Caki2 (cell line): ENCODE measurements around the gene CNTN3. TPM values are rescaled to one million over a fixed set of nuclear protein-coding genes. Genes with fewer than 3 reads are reported as not detected.

ENCODE experiments used
- DNase-seq: peaks from one replicate; pipeline ENCODE4 v3.0.0-alpha.2; 2015; ENCODE audit warnings: low read depth
- in situ Hi-C: cut with HindIII; loops from 2 replicates; pipeline ENCODE4 v1.10.0; 2016; ENCODE audit warnings: low sequenced_read_pairs, low pct_unique_long_range_greater_than_20kb, mixed read lengths
- total RNA-seq: library from RNA; depleted of rRNA; stranded (reverse); fragments of >200 nt; shearing (Covaris generic); gene quantifications from 2 replicates; pipeline ENCODE4 v1.2.3, GENCODE V29; 2014; ENCODE audit warnings: low replicate concordance

Gene CNTN3
- total RNA-seq, 1 experiment from 2014 or later = not detected

DNA sequence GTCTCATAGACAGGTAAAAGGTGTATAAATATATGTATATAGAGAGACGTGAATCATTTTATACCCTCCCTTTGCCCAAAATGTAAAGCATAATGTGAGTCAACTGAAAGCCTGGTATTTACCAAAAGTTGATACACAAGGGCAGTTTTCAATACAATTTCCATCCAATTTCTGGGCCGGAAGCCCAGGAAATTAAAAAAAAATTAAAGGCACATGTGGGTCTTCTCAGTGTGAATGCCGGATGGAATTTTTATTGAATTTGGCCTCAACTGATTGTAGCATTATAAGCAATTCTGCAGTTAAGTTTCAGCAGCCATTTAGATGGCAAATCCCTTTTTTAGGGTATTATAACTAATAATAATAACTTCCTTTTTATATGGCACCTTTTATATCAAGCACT is 3.3 kb upstream of the CNTN3 start:
- in situ Hi-C loops = no loop called here
- DNase-seq = no peak

DNA sequence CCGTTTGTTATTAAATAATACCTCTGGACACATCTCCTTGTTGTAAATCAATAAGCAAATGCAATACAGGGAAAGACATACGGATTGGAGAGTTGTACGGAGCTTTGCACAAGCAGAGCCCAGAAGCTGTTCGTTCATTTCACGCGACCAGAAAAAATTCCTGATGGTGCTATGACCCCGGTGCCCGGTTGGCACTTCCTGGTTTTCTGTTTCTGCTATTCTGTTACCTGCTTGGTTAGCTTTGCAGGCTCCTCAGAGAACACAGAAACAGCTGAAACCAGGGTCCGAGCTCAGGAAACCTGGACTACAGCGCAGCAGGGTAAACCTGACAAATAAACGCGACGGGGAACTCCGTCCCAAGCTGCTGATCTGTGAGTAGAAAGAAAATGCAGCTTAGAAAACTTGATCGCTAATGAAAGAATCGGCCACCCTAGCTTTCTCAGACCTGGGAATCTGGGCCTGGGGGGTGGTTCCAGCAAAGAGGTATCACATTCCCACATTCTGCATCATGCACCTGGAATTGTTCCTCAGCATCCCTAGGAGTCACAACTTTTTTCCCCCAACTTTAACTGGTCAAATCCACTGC is 845 bp downstream of the CNTN3 start:
- no peak for DNase-seq
- in situ Hi-C loops = no loop called here

DNA sequence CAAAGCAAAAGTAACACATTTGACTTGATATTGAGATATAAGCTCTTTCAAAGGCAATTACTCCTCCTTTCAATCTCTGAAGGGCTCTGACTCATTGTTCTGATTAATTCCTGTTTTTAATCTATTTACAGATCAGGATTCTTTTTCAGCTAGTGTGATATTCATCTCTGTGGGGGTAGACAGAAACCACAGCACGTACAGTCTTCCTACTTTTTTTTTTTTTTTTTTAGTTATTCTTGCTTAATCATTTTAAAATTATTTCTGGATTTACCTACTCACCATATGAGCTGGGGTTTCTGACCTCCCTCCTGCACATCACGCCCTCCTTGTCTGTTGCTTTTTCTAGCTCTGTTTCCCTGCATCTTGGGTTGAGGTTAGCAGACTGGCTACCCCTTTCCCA is 1.4 kb downstream of the CNTN3 start:
- in situ Hi-C loops = no loop called here
- DNase-seq = no peak

DNA sequence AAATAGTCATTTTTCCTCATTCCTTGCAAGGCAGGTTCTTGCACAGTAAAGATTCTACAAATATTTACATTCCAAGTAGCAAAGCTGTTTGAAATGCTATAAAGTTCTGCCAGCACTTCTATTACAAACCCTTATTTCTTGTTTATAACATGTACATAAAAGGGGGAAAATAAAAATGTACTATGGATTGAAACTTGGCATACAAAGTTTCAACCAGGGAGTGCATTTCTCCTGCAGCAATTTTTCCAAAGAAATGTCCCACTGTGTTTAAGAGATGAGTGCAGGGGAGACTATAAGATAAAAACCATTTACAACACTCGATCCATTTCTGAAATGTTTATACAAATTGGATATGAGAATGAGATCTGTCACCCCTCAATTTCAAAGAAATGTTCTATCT is 3.3 kb downstream of the CNTN3 start:
- in situ Hi-C loops = no loop called here
- no peak for DNase-seq

DNA sequence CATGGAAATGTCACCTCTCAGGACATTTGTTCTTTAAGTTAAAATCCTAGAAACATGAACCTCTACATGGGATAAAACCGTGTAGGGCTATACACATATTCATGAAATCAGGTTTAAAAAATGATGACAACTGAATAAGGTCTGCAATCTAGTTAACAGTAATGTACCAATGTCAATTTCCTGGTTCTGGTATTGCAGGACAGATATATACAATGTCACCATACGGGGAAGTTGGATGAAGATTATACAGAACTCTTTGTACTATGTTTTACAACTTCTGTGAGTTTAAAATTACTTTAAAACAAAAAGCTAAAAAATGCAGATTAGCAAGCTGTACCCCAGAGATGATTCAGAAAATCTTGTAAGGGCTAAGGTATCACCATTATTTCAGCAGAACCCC is 6.7 kb downstream of the CNTN3 start:
- no peak for DNase-seq
- in situ Hi-C loops = no loop called here

DNA sequence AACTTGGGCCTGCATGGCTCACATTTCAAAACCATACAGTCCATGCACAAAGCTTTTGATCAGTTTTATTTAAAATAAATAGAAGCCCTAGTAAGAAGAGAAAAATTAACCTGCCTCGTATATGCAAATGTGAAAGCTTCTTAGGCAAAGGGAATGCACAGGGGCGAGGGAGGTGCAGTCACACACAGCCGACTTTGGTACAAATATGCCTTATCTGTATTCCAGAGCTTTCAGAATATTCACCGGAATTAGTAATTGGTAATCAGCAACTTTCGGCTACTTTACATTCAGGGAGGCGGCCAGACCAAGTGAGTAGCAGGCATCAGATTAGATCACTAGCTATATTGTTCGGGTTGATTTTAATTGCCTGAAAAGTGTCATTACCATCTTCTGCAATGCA is 7.5 kb downstream of the CNTN3 start:
- DNase-seq = no peak
- in situ Hi-C loops = no loop called here

DNA sequence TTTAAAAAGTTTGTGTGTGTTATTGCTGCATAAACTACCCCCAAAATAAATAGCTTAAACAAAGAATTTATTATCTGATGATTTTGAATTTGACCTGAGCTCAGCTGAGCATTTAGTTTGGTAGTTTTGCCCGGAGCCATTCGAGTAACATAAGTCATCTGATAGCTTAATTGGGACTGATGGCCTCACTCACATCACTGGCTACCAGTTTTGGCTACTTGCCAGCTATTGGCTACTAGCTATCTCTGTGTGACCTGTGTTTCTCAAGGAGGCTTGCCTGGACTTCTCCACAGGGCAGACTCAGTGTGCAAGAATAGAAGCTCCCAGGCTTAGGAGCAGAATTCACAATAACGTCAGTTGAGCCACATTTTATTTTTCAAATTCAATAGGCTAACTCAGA is 9.0 kb downstream of the CNTN3 start:
- DNase-seq = no peak
- in situ Hi-C loops = no loop called here

DNA sequence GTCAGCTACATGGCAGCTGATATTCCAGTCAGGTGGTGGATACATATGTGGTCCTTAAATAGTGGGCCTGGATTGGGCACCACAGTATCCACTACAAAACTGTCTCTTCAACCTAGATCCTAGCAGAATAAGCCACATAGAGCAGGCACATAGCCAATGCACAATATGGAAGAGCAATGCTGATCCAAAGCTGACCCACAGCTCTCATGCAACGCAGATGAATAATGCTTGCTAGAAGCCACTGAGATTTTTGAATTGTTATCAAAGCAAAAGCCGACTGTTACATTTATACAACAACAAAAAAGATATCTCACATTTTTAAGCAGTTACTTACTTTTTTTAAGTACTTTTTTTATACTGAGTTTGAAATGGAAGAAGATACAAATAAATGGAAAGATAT is 11.2 kb downstream of the CNTN3 start:
- DNase-seq = no peak
- in situ Hi-C loops = no loop called here

DNA sequence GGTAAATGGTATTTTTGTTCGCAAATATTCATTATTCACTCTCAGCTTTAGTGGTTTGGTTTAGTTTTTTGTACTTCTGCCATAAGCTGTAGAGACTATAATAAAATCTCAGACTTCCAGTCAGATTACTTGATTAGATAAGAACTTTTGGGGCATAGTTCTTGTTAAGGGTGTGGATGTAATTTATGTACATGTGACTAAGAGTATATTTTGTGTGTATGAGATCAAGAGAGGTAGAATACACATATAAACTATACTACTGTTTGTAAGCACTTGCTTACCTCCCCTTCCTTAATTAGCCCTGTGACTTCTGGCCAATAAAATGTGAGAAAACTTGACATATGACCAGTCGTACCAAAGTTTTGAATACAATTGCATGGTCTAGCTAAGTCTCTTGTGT is 12.0 kb downstream of the CNTN3 start:
- in situ Hi-C loops = no loop called here
- DNase-seq = no peak

DNA sequence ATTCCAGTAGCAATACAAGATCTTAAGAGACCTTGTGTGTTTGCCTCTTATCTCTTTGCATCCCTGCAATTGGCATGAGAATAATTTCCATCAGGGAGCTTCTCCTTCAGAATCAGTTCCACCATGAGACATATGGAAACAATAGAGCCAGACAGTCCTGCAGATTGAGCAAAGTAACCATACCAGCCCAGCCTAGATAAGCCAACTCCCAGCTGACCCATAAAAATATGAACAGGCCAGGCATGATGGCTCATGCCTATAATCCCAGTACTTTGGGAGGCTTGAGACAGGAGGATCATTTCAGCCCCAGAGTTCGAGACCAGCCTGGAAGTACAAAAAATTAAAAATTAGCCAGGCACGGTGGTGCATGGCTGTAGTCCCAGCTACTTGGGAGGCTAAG is 12.7 kb downstream of the CNTN3 start:
- no peak for DNase-seq
- in situ Hi-C loops = no loop called here

DNA sequence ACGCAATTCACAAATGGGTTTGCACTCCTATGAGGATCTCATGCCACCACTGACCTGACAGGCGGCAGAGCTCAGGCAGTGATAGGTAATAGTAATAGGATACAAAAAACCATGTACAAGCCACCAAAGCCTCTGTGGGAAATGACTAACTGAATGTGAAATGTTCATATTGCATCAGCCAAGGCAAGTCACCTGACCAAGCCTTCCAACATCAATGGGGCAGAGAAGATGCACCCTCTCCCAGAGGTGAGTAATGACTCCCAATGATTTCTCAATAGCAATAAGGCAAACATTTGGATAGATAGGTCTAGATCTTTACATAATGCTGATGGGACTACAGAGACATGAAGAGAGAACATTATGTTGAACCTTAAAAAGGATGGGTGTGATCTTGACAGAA is 14.9 kb downstream of the CNTN3 start:
- DNase-seq = no peak
- in situ Hi-C loops = no loop called here

DNA sequence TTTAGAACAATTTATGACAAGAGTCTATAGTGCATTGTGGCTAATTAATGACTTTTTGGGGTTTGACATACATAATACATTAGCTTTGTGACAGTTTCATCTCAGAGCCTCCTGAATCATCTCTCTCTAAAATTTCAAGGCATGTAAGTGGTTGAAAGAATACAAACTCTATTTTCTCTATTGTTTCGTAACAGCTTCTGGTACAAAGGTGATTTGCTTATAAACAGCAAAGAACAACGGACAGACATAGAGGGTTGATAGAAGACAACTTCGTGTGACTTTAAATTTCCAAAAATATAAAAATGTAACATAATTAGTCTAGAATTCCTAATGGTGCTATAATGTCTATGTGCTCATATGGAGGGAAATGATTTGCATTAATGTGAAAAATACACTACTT is 21.3 kb downstream of the CNTN3 start:
- DNase-seq = no peak
- in situ Hi-C loops = no loop called here

DNA sequence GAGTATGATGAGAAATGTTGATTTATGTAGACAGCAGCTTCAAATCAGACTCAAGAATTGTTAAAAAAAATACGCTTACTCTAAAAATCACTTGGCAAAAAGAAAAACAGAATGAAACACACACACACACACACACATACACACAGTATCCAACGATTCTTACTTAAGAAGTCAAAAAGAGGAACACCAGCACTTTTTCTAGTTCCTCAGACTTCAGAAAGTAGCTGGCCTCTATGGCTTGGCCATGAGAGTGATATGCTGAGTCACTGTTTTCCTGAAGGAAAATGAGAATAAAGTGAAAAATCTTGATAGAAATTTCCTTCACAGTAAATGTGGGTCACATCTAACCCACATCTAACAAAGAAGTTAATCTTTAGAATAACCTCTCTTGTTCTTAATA is 22.1 kb downstream of the CNTN3 start:
- in situ Hi-C loops = no loop called here
- no peak for DNase-seq

DNA sequence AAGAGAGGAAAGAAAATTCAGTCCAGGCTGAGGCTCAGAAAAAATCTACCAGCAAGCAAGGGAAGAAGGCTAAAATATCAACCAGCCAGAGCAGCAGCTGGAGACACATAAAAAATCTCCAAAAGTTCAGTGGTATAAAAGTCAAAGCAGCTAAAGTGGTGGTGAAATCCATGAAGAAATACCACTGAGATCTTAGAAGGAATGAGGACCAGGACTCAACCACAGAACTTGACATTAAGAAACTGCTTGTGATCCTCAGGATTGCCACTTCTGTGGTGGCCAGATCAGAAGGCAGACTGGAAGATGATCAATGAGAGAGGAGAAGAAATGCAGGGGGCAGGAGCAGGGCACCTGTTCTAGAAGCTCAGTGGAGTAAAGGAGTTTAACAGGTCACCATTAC is 22.5 kb downstream of the CNTN3 start:
- no peak for DNase-seq
- in situ Hi-C loops = no loop called here

DNA sequence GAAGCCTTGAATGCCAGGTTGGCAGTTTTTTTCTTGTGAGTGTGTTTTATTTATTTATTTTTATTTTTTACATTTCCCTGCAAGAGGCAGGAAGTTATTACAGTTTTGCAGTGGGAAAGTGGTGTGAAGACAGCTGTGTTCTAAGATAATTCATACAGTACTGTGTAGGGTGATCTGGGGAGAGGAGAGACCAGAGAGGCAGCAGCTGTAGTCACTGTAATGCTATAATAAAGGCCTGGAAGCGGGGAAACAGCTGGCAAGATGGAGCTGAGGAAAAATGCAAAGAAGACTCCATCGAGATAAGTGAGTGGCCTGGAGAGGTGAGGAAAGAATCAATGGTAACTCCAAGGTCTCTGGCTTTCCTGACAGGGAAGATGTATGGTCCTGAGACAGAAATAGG is 23.1 kb downstream of the CNTN3 start:
- in situ Hi-C loops = no loop called here
- DNase-seq = no peak

DNA sequence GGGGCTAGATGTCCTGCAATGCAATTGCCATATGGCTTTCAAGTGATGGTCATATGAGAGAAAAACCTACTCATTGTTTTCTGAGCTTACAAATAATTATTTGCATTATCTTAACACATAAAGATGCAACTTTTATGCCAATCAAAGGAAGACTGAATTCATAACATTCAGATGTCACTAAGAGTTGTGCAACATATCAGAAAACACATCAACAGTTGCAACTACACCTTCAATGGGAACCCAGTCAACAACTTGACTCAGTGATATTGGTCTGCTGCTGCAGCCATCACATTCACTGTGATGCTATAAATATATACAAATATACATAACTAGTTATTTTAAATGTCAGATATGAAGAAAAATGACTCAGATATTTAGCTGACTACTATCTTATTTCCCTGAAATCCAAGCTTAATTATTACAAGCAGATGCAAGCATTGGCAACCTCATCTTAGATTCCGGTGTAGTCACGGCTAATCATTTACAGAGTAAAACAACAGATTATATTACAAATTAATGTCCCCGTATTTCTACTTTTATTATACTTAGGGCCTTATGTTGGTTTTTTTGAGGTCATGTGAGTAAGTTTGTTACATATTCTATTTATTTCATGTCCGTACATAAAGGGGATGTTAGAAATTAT is 23.7 kb downstream of the CNTN3 start:
- in situ Hi-C loops = no loop called here

DNA sequence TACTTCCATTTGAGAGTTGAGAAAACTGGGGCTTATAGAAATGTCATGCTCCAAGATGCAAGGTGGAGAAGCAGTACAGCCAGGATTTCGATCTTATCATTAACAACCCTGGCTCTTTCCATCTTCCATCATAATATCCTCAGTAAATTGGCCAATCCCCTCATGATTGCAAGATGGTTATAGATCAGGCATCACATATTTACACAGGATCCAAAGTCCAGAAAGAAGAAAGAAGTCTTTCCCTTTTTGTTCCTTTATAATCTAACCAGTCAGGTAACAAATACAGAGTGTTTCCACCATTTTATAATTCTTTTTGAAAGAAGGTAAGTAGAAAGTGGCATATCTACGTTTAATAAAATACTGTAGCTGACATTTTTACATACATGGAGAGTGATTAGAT is 29.7 kb downstream of the CNTN3 start:
- DNase-seq = no peak
- in situ Hi-C loops = no loop called here

More for the DNA sequence above, 23.7 kb downstream of the CNTN3 start:
- no peak for DNase-seq

DNA sequence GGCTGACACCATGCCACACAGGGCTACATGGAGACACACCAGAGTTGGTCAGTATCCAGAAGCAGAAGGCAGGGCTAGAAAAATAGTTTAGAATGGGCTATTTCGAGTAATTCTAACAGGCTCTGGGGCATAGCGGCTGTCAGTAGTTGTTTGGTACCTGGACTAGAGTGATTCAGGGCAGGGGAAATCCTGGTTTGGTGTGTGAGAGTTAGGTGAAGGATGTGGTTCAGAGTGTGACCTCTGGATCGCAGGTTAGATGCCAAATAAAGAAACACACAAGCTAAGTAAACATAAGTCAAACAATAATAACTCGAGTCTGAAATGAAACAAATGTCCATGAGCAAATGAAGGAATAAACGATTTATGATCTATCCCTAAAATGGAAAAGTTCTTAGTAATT is 31.5 kb downstream of the CNTN3 start:
- in situ Hi-C loops = no loop called here
- DNase-seq = no peak

DNA sequence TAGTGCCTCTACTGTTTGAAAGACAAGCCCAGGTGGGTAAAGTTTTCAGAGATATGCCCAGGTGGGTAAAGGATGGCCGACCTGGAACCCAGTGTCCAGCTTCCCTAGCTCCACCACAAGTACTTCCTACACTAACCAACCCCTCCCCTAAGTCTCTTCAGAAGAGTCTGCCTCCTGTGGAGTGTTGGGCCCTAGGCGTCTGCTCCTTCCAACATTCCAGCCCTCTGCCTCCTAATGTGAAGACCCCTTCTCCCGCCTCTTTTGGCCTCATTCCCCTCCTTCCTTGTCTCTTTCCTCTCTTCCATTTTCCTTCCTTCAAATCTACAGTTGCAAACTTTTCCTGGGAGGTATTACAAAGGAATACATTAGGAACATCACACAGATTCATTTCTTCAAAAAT is 38.6 kb downstream of the CNTN3 start:
- no peak for DNase-seq
- in situ Hi-C loops = no loop called here

DNA sequence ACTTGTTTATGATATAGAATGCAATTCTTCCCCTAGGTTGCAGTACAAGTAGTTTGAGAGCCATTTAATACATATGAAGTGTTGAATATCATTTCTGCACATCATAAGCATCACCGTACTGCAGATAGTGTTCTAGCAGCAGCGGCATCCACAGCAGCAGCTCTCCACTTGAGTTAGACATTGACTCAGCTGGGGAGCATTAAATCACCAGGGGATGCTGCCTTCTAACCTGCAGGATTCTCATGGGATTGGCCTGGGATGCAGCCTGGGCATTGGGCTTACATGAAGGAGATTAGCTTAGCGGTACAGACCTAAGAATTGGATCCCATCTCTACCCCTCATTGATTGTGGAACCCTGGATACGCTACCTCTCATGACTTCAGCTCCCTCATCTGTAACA is 43.3 kb downstream of the CNTN3 start:
- DNase-seq = no peak
- in situ Hi-C loops = no loop called here
